Activated CD8-positive, alpha-beta memory T cell treated with anti-CD3 and anti-CD28 coated beads, Interleukin-2, amount 10 ng/mL, durations not matched to agents 7 days and 5 days (primary cell): ENCODE results near the gene SNAPIN. TPM values are rescaled to one million over a fixed set of nuclear protein-coding genes. Genes with fewer than 3 reads are reported as not detected.
"Not testable (repeated sequence)": the region's sequence is repeated elsewhere in the genome, so short reads cannot be mapped to it uniquely, and the experiment has no call there.

Experiments
- ATAC-seq: fragments of 150-1000 bp; cut with Tn5 transposase; one replicate; pipeline ENCODE4 v1.10.0; 2021; ENCODE audit warnings: moderate library complexity
- CTCF ChIA-PET: fragments of 350-600 bp; sonication (Branson Sonifier 250); formaldehyde crosslinking; loops from one replicate; lab custom pipeline; 2021; ENCODE audit warnings: antibody characterized with exemption; lab: Charles Lee
- DNase-seq: peaks from one replicate; pipeline ENCODE4 v3.0.0-alpha.2; 2020
- H3K27ac Mint-ChIP-seq: one replicate; pipeline ENCODE4 v1.8.0; 2021; ENCODE audit warnings: mild to moderate bottlenecking, mixed read lengths
- H3K27me3 Mint-ChIP-seq: one replicate; pipeline ENCODE4 v1.8.0; 2021; ENCODE audit warnings: mixed read lengths
- H3K36me3 Mint-ChIP-seq: one replicate; pipeline ENCODE4 v1.8.0; 2021; ENCODE audit warnings: mild to moderate bottlenecking, mixed read lengths
- H3K4me1 Mint-ChIP-seq: one replicate; pipeline ENCODE4 v1.8.0; 2021; ENCODE audit warnings: mixed read lengths
- H3K4me3 Mint-ChIP-seq: one replicate; pipeline ENCODE4 v1.8.0; 2021; ENCODE audit warnings: mild to moderate bottlenecking, moderate library complexity, mixed read lengths
- H3K9me3 Mint-ChIP-seq: one replicate; pipeline ENCODE4 v1.8.0; 2022; ENCODE audit warnings: low read depth, mixed read lengths
- total RNA-seq, 2 experiments: library from RNA; stranded (reverse); gene quantifications; one replicate each; pipeline ENCODE4 v1.2.3, GENCODE V29; 2021

SNAPIN gene
- total RNA-seq, 2 experiments from 2014 or later, result 30.7 to 34.2 TPM

DNA sequence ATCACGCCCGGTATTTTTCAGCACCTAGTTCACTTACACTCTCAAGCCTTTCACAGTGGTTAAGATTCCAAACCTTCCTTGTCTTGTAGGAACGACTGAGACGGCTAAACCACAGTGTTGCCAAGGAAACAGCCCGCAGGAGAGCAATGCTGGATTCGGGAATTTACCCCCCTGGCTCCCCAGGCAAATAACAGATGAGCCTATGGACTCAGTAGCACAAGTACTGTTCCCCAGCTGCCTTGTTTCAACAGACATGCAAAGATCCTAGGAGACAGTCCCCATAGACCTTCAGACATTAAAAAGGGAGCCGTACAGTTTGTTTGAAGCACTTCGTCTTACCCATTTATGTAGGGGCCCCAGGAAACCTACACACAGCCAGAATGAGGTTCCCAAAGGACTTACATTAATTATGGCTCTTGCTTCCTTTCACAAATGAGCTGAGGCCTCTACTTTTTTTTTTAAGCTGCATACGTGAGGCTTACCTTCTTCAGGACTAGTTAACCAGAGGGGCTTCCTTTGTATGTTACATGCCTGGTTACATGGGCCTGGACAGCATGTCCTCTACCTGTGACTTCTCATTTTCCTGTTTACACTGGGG is 2.7 kb downstream of the SNAPIN start:
- Mint-ChIP-seq H3K27ac (peak overlapping the region; percentile 22), H3K9me3 (no peaks in the 10 kb centered on the region), H3K4me1 (peaks cover 14% of the 10 kb centered on the region), H3K4me3 (no peak overlapping the region), H3K36me3 (peaks cover 40% of the 10 kb centered on the region), H3K27me3 (no peaks in the 10 kb centered on the region)
- ATAC-seq (no peak), DNase-seq (no peak)
- CTCF ChIA-PET, result interaction anchor here (0.9 to 1.2 kb wide), 2 partner anchors 9 to 18 kb away, joined by 3 read pairs; no protein-coding TSS in a partner anchor

DNA sequence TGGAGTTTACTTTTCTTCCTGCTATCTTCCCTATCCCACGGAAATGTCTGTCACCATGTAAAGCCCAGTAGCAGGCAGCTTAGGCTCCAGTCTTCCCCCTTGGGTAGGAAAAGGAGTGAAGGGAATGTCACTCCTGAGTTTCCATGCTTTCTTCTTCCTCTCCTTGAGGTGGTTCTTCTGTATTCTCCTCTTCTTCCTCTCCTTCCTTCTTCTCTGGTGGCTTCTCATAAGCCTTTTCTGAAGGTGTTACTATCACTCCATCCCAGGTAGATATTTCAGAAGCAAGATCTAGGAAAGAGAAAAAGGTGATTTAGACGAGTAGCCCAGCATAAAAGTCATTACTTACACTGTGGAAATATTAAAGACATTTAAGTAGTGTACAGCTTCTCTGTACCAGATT is 3.8 kb downstream of the SNAPIN start:
- no peaks in the 10 kb centered on the region for H3K9me3 Mint-ChIP-seq
- H3K4me3 Mint-ChIP-seq, result no peak overlapping the region
- ATAC-seq (no peak), DNase-seq (no peak)
- peak overlapping the region; percentile 58 for H3K27ac Mint-ChIP-seq
- peaks cover 48% of the 10 kb centered on the region for H3K36me3 Mint-ChIP-seq
- H3K4me1 Mint-ChIP-seq, result peaks cover 16% of the 10 kb centered on the region
- no peaks in the 10 kb centered on the region for H3K27me3 Mint-ChIP-seq
- CTCF ChIA-PET, result no interaction called here

DNA sequence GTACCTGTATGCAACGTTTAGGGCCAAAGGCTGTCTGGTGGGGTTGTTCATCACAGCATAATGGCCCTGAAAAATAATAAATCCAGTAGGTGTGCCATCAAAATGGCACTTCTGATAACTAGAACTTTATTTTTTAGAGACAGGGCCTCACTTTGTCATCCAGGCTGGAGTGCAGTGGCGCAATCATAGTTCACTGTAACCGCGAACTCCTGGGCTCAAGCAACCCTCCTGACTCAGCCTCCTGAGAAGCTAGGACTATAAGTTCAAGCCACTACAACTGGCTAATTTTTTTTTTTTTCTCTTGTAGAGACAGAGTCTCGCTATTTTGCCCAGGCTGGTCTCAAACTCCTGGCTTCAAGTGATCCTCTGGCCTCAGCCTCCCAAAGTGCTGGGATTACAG is 4.7 kb downstream of the SNAPIN start:
- CTCF ChIA-PET, result interaction anchor here (1.0 kb wide), 1 partner anchor 14 kb away, joined by 3 read pairs; no protein-coding TSS in a partner anchor
- peaks cover 22% of the 10 kb centered on the region for H3K4me1 Mint-ChIP-seq
- no peaks in the 10 kb centered on the region for H3K9me3 Mint-ChIP-seq
- no peak overlapping the region for H3K4me3 Mint-ChIP-seq
- DNase-seq (no peak), ATAC-seq (no peak)
- H3K27me3 Mint-ChIP-seq, result no peaks in the 10 kb centered on the region
- no peak overlapping the region for H3K27ac Mint-ChIP-seq
- H3K36me3 Mint-ChIP-seq, result peaks cover 58% of the 10 kb centered on the region

DNA sequence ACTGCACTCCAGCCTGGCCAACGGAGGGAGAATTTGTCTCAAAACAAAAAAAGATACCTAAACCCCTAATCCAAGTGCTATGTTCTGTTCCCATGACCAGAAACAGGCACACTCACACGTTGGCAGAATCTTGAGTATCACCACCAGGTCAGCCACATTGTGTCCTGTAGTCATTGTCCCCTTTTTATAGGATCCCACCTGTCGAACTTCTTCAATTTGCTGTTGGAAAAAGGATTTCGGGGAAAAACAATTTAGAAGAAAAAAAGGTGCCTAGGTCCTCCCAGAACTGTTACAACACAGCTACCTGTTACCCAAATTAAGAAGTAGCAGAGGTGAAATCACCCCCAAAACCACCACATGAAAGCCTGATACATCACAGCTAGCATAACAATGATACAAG is 8.9 kb downstream of the SNAPIN start:
- peaks cover 34% of the 10 kb centered on the region for H3K4me1 Mint-ChIP-seq
- no peak overlapping the region for H3K27ac Mint-ChIP-seq
- CTCF ChIA-PET, result interaction anchor here (0.6 to 1.5 kb wide), 3 partner anchors 9 to 156 kb away, joined by 3 read pairs; partner anchors contain the start of gene SNAPIN
- H3K36me3 Mint-ChIP-seq, result peaks cover 65% of the 10 kb centered on the region
- no peaks in the 10 kb centered on the region for H3K9me3 Mint-ChIP-seq
- ATAC-seq (no peak), DNase-seq (no peak)
- no peak overlapping the region for H3K4me3 Mint-ChIP-seq
- no peaks in the 10 kb centered on the region for H3K27me3 Mint-ChIP-seq

DNA sequence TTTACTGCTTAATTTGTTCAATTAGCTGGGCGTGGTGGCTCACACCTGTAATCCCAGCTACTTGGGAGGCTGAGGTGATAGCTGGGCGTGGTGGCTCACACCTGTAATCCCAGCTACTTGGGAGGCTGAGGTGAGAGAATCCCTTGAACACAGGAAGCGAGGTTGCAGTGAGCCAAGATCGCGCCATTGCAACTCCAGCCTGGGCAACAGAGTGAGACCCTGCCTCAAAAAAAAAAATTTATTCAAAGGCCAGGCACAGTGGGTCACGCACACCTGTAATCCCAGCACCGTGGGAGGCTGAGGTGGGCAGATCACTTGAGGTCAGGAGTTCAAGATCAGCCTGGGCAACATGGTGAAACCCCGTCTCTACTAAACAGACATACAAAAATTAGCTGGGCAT is 10.2 kb downstream of the SNAPIN start:
- not testable (repeated sequence) for H3K27me3 Mint-ChIP-seq, ATAC-seq, DNase-seq, H3K9me3 Mint-ChIP-seq
- H3K36me3 Mint-ChIP-seq, result peaks cover 58% of the 10 kb centered on the region
- H3K4me1 Mint-ChIP-seq, result peaks cover 34% of the 10 kb centered on the region
- CTCF ChIA-PET, result interaction anchor here (3.5 kb wide), 1 partner anchor 10 kb away, joined by 13 read pairs; the partner anchor contains the start of gene SNAPIN
- H3K27ac Mint-ChIP-seq, result peak overlapping the region; percentile 7
- H3K4me3 Mint-ChIP-seq, result peak overlapping the region; percentile 31

DNA sequence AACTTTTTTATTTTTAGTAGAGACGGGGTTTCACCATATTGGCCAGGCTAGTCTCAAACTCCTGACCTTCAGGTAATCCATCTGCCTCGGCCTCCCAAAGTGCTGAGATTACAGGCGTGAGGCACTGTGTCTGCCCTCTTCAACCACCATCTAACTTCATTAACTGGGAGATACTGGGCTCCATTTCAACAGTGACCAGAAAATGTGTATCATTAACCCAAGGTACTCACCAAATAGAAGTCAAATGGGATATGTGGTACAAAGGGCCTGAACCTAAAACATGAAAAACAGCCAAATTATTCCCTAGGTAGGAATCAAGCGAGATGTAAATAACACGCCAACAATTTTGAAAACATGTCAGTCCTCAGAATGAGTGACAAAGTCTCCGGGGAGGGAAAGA is 11.1 kb downstream of the SNAPIN start:
- no peak for ATAC-seq
- Mint-ChIP-seq H3K27me3 (no peaks in the 10 kb centered on the region), H3K4me3 (no peak overlapping the region), H3K4me1 (peaks cover 34% of the 10 kb centered on the region), H3K36me3 (peaks cover 52% of the 10 kb centered on the region), H3K27ac (no peak overlapping the region), H3K9me3 (no peaks in the 10 kb centered on the region)
- DNase-seq, result no peak
- CTCF ChIA-PET, result interaction anchor here (3.5 kb wide), 1 partner anchor 11 kb away, joined by 13 read pairs; the partner anchor contains the start of gene SNAPIN

DNA sequence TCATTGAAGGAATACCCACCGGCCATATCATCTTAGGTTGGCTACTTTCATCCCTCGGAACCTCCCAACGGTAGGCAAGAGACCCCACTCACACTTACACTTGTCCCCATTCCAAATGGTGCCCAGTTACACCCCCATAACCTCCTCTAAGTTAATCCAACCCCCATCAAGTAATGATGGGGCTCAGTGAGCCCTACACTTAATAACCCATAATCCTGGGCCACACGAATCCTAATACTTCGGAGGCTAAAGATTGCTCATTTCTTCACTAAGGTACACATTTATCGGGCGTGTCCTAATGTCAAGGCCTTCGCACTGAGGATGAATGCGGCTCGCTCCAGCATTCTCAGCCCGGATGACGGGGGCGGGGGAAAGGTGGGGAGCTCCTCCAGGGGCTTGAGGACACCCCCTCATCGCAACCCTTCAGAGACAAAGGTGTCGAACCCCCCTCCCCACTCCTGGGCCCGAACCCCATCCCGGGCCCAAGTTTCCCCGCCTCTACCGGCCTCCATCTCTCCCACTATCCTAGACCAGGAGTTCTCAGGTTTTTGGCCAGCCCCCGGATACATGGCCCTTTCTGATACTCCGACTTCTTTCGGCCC is 11.9 kb downstream of the SNAPIN start:
- Mint-ChIP-seq H3K27me3 (no peaks in the 10 kb centered on the region), H3K4me3 (no peak overlapping the region), H3K9me3 (no peaks in the 10 kb centered on the region), H3K4me1 (peaks cover 34% of the 10 kb centered on the region), H3K36me3 (peaks cover 44% of the 10 kb centered on the region), H3K27ac (no peak overlapping the region)
- CTCF ChIA-PET, result interaction anchor here (0.6 to 3.5 kb wide), 4 partner anchors 9 to 316 kb away, joined by 3 to 13 read pairs (median 7); partner anchors contain the start of genes RAB13, SLC27A3 and SNAPIN
- DNase-seq, result no peak
- ATAC-seq, result peak; percentile 1

DNA sequence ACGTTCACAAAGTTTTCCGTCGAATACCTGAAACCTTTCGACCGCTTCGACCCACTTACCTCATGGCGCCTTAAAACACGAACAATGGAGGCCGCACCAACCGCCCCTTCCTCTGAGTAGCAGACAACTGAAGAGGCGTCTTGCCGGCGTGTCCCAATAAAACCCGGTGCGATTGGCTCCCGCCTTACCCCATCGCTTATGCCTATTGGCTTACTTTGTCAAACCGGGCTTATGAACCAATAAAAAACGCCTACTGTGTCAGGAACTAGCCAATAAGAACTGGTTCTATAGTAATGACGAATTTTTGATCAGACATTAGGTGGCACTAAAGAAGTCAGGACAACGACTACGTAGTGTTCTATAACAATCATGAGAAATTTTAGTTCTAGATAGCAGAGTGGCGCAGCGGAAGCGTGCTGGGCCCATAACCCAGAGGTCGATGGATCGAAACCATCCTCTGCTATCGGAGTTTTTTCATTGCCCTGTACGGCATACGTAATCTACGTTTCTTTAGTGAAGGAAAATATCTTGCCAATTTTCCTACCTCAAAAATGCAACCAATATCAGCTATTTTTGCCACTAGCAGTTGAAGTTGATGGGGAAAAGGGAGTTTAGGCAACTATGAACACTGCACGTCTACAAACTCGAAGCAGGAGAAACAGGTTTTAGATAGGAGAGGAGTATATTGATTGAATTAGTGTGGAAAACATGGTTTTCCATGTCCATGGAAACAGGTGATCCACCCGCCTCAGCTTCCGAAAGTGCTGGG is 12.5 kb downstream of the SNAPIN start, which contains the start of gene ILF2:
Gene ILF2 (minus strand): TSS at position 135 of the 769 bp plus-strand sequence. CDS start 71 bp downstream, at position 64.
- no peak within 1 kb of the TSS for H3K27ac Mint-ChIP-seq
- peak; percentile 91 for ATAC-seq
- peaks cover 34% of the 10 kb centered on the region for H3K4me1 Mint-ChIP-seq
- DNase-seq, result peak; percentile 99
- CTCF ChIA-PET, result interaction anchor here (1.0 to 3.5 kb wide), 11 partner anchors 10 to 320 kb away, joined by 3 to 13 read pairs (median 7); partner anchors contain the start of genes CHTOP, RAB13, RPS27 and SLC27A3
- no peak within 1 kb of the TSS for H3K4me3 Mint-ChIP-seq
- H3K9me3 Mint-ChIP-seq, result no peaks in the 10 kb centered on the region
- peaks cover 39% of the 10 kb centered on the region for H3K36me3 Mint-ChIP-seq
- no peaks in the 10 kb centered on the region for H3K27me3 Mint-ChIP-seq

DNA sequence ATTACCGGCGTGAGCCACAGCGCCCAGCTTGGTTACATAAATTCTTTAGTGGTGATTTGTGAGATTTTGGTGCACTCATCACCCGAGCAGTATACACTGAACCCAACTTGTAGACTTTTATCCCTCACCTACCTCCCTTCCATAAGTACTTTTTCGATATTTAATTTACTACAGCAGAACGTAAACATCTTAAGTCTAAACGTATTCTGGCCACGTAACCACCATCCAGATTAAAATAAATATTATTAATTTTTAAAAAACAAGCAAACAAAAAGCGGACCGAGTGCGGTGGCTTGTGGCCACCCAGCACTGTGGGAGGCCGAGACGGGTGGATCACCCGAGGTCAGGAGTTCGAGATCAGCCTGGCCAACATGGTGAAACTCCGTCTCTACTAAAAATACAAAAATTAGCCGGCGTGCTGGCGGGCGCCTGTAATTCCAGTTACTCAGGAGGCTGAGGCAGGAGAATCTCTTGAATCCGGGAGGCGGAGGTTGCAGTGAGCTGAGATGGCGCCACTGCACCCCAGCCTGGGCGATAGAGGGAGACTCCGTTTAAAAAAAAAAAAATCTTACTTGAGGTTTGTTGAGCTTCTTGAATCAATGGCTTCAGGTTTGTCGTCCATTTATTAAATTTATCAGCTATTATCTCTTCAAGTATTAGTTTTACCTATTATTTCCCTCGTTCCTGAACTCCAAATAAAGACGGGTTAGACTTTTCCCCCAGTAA is 13.3 kb downstream of the SNAPIN start:
- not testable (repeated sequence) for H3K27ac Mint-ChIP-seq, H3K9me3 Mint-ChIP-seq, H3K27me3 Mint-ChIP-seq, H3K4me3 Mint-ChIP-seq
- Mint-ChIP-seq H3K4me1 (peaks cover 34% of the 10 kb centered on the region), H3K36me3 (peaks cover 36% of the 10 kb centered on the region)
- ATAC-seq (peak; percentile 26), DNase-seq (peak; percentile 72)
- CTCF ChIA-PET, result interaction anchor here (1.0 to 3.5 kb wide), 17 partner anchors 9 to 319 kb away, joined by 3 to 13 read pairs (median 5); partner anchors contain the start of genes CHTOP, RAB13, RPS27 and SLC27A3

DNA sequence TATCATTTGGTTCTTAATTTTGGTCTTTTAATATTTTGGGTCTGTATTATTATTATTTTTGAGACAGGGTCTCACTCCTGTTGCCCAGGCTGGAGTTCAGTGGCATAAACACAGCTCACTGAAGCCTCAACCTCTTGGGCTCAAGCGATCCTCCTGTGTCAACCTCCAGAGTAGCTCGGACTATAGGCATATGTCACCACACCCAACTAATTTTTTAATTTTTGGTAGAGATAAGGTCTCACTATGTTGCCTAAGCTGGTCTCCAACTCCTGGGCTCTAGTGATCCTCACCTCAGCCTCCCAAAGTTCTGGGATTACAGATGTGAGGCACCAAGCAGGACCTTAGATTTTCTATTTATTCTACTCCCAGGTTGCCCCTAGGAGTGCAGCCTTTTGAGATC is 15.0 kb downstream of the SNAPIN start:
- H3K27ac Mint-ChIP-seq, result peak overlapping the region; percentile 43
- no peak for ATAC-seq
- CTCF ChIA-PET, result no interaction called here

DNA sequence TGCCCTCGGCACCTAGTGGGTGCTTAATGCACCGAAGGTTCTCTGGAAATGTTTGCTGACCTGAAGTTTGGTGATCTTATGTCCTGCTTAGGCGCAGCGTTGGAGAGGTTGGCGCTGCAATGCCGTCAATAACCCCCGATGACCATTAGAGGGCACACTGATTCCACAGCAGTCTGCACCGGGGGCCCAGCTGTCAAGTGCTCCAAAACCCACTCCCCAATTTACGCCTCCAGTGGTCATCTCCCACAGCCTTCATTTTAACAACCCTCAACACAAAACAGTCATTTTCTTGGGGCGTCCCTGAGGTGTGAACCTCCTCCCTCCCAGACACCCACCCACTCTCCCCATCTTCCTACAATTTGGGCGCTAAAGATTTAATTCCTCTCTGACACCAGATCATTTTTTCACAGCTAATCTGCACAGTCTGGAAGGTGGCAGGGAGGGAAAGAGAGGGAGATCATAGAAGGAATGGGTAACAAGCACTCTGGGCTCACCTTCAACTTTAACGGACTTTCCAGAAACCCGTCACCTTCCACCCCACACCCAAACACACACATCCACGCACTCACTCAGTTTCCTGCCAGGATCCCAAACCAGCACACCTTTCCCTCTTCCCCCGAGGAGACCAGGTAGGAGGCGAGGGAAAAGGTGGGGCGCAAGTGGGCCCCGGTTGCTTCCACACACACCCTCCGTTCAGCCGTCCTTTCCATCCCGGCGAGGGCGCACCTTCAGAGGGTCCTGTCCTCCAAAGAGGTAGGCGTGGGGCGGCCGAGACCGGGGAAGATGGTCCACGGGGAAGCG is 19.4 kb downstream of the SNAPIN start:
- Mint-ChIP-seq H3K9me3 (no peaks in the 10 kb centered on the region), H3K27me3 (peaks cover 56% of the 10 kb centered on the region)
- DNase-seq, result peak; percentile 63

More for the DNA sequence above, 15.0 kb downstream of the SNAPIN start:
- DNase-seq, result no peak
- Mint-ChIP-seq H3K36me3 (peaks cover 18% of the 10 kb centered on the region), H3K9me3 (no peaks in the 10 kb centered on the region), H3K27me3 (peaks cover 19% of the 10 kb centered on the region), H3K4me3 (no peak overlapping the region), H3K4me1 (peaks cover 32% of the 10 kb centered on the region)

More for the DNA sequence above, 19.4 kb downstream of the SNAPIN start:
- no peak for ATAC-seq
- Mint-ChIP-seq H3K4me3 (peak overlapping the region; percentile 72), H3K36me3 (no peaks in the 10 kb centered on the region), H3K27ac (no peak overlapping the region), H3K4me1 (peaks cover 19% of the 10 kb centered on the region)
- CTCF ChIA-PET, result interaction anchor here (0.5 to 4.4 kb wide), 22 partner anchors 10 to 1366 kb away, joined by 3 to 26 read pairs (median 4); partner anchors contain the start of genes RAB13, SLC27A3 and SNAPIN
